ENCODE results near the gene RAD54L. TPM values are rescaled to one million over a fixed set of nuclear protein-coding genes. Genes with fewer than 3 reads are reported as not detected.
"Not testable (repeated sequence)": the region's sequence is repeated elsewhere in the genome, so short reads cannot be mapped to it uniquely, and the experiment has no call there.

The RAD54L gene
- total and polyA plus RNA-seq, 10 of the 15 experiments (the other 5 are each of a cell fraction or from before 2014, with no cell fraction given), result 12.9 to 54.2 (median 23.6) TPM

- POLR2A ChIA-PET, result interaction anchor here (0.5 kb wide), 1 partner anchor 479 kb away, joined by 4 read pairs; no protein-coding TSS in a partner anchor
- H3K9ac ChIP-seq (ENCODE audit: control insufficient read depth, insufficient read depth, low read length), result no peak overlapping the region
- intact Hi-C loops (cut with micrococcal nuclease; ENCODE audit: unreplicated experiment) (no loop called here), in situ Hi-C loops (cut with MboI) (no loop called here)
- RAD21 ChIA-PET (ENCODE audit: unreplicated experiment), result interaction anchor here (0.8 to 5.1 kb wide), 3 partner anchors 10 to 40 kb away, joined by 3 to 63 read pairs (median 4); partner anchors contain the start of gene RAD54L
- DNase-seq (ENCODE audit: low read depth, low spot score) (no peak), FAIRE-seq (no peak), ATAC-seq (no peak)
- TF ChIP-seq SP1 (IDR thresholded peaks at IDR 0.05; ENCODE audit: low read depth, low read length), result no peak
- no peak for TF ChIP-seq NR2C1 (IDR thresholded peaks at IDR 0.05)
- no peak for TF ChIP-seq BCL11A (IDR thresholded peaks at IDR 0.05; ENCODE audit: low read depth, low read length)
- TF ChIP-seq HCFC1 (IDR thresholded peaks at IDR 0.05; ENCODE audit: low read length), result no peak
- TF ChIP-seq ESRRA (IDR thresholded peaks at IDR 0.05; ENCODE audit: low read length), result no peak
- TF ChIP-seq SRF (IDR thresholded peaks at IDR 0.05; ENCODE audit: low read depth in 2 of 2, low read length in 2 of 2), result no peak
- TF ChIP-seq PML (IDR thresholded peaks at IDR 0.05; ENCODE audit: low read length), result no peak
- TF ChIP-seq NFXL1 (IDR thresholded peaks at IDR 0.05; ENCODE audit: borderline replicate concordance), result no peak
- no peak for TF ChIP-seq NFIC (IDR thresholded peaks at IDR 0.05; ENCODE audit: low read depth, low read length)
- no peak for TF ChIP-seq POU2F2 (IDR thresholded peaks at IDR 0.05; ENCODE audit: borderline replicate concordance, low read depth, low read length)
- TF ChIP-seq IRF4 (IDR thresholded peaks at IDR 0.05; ENCODE audit: low read depth, low read length), result no peak
- no peak for TF ChIP-seq HDGF (IDR thresholded peaks at IDR 0.05)
- TF ChIP-seq HDAC6 (IDR thresholded peaks at IDR 0.05; ENCODE audit: unreplicated experiment), result no peak
- no peak for TF ChIP-seq BACH1 (IDR thresholded peaks at IDR 0.05; ENCODE audit: borderline replicate concordance)
- no peak for TF ChIP-seq MTA2 (IDR thresholded peaks at IDR 0.05; ENCODE audit: low read depth)
- TF ChIP-seq GABPA (IDR thresholded peaks at IDR 0.05; ENCODE audit: low read depth), result no peak
- CTCF ChIA-PET, result interaction anchor here (0.6 to 9.7 kb wide), 5 partner anchors 13 to 186 kb away, joined by 3 to 123 read pairs (median 9); partner anchors contain the start of gene POMGNT1
- H3K4me2 ChIP-seq (ENCODE audit: control insufficient read depth, insufficient read depth), result no peak overlapping the region
- no peaks in the 10 kb centered on the region for H4K20me1 ChIP-seq (ENCODE audit: control insufficient read depth, insufficient read depth)
- 35% methylated on average over 4 of the region's 4 CpGs for WGBS (ENCODE audit: insufficient coverage, insufficient replicate concordance, low lambda C conversion rate, missing lambda C conversion rate)
- no TSS peak for BruUV-seq (replicated peaks)
- H3K27me3 ChIP-seq (replicated peaks in 1 of 2; ENCODE audit: control insufficient read depth in 2 of 2, insufficient read depth in 2 of 2, low read length in 1 of 2), result no peaks in the 10 kb centered on the region
- no peaks in the 10 kb centered on the region for H3K79me2 ChIP-seq (ENCODE audit: control insufficient read depth, insufficient read depth, low read length)
- H3K4me1 ChIP-seq (ENCODE audit: control insufficient read depth, insufficient read depth, low read length), result no peaks in the 10 kb centered on the region
- no peaks in the 10 kb centered on the region for H3K9me3 ChIP-seq (replicated peaks; ENCODE audit: control insufficient read depth, insufficient read depth, low read length)
- SMC1A ChIA-PET (ENCODE audit: uncharacterized antibody, unreplicated experiment), result interaction anchor here (0.6 to 5.9 kb wide), 2 partner anchors 39 to 94 kb away, joined by 5 to 52 read pairs; no protein-coding TSS in a partner anchor
- H3K36me3 ChIP-seq (ENCODE audit: control insufficient read depth in 2 of 2, insufficient read depth in 2 of 2, low read length in 1 of 2), result no peaks in the 10 kb centered on the region
- no peak overlapping the region for H2AFZ ChIP-seq (ENCODE audit: control insufficient read depth, low read depth, low read length)
- H3K27ac ChIP-seq (ENCODE audit: control insufficient read depth, insufficient read depth), result no peak overlapping the region
- no peak overlapping the region for H3K4me3 ChIP-seq
Observed at GRCh38 chr1:46221749-46222148, 25.8 kb upstream of the RAD54L start.

GRCh38 chr1:46223055-46223454, 24.5 kb upstream of the RAD54L start:
- H4K20me1 ChIP-seq (ENCODE audit: control insufficient read depth, insufficient read depth); H3K4me1 ChIP-seq (ENCODE audit: control insufficient read depth, insufficient read depth, low read length); H3K36me3 ChIP-seq (ENCODE audit: control insufficient read depth in 2 of 2, insufficient read depth in 2 of 2, low read length in 1 of 2); H3K9ac ChIP-seq (ENCODE audit: control insufficient read depth, insufficient read depth, low read length); H3K9me3 ChIP-seq (replicated peaks; ENCODE audit: control insufficient read depth, insufficient read depth, low read length); DNase-seq (ENCODE audit: low read depth, low spot score); H3K27ac ChIP-seq (ENCODE audit: control insufficient read depth, insufficient read depth); in situ Hi-C loops (cut with MboI); H3K4me3 ChIP-seq; BruUV-seq (replicated peaks); FAIRE-seq; H3K4me2 ChIP-seq (ENCODE audit: control insufficient read depth, insufficient read depth); H3K27me3 ChIP-seq (replicated peaks in 1 of 2; ENCODE audit: control insufficient read depth in 2 of 2, insufficient read depth in 2 of 2, low read length in 1 of 2); H3K79me2 ChIP-seq (ENCODE audit: control insufficient read depth, insufficient read depth, low read length): not testable (repeated sequence)
- CTCF ChIA-PET, result interaction anchor here (0.6 to 9.7 kb wide), 46 partner anchors 8 to 647 kb away, joined by 3 to 123 read pairs (median 5); partner anchors contain the start of genes GPBP1L1, LURAP1, POMGNT1 and RAD54L
- RAD21 ChIA-PET (ENCODE audit: unreplicated experiment), result interaction anchor here (0.8 to 5.1 kb wide), 17 partner anchors 9 to 647 kb away, joined by 3 to 63 read pairs (median 5); partner anchors contain the start of genes P3R3URF, POMGNT1 and RAD54L
- POLR2A ChIA-PET, result interaction anchor here (1.5 kb wide), 1 partner anchor 23 kb away, joined by 9 read pairs; no protein-coding TSS in a partner anchor
- SMC1A ChIA-PET (ENCODE audit: uncharacterized antibody, unreplicated experiment), result interaction anchor here (0.8 to 5.9 kb wide), 20 partner anchors 9 to 189 kb away, joined by 3 to 52 read pairs (median 6); partner anchors contain the start of genes LURAP1, P3R3URF, RAD54L and TSPAN1
- intact Hi-C loops (cut with micrococcal nuclease; ENCODE audit: unreplicated experiment), result loop anchor here (1.0 kb wide), 2 partner anchors 43 to 186 kb away; no protein-coding TSS in a partner anchor
- 12% methylated on average over 11 of the region's 11 CpGs for WGBS (ENCODE audit: insufficient coverage, insufficient replicate concordance, low lambda C conversion rate, missing lambda C conversion rate)
- peak; percentile 15; the same call in 2 of the 3 replicates for ATAC-seq
- H2AFZ ChIP-seq (ENCODE audit: control insufficient read depth, low read depth, low read length), result peak overlapping the region; percentile 58

Data from GM12878 (cell line).